Spleen (tissue), 11 donors: Measurements from ENCODE around the gene CLEC4M. TPM values are rescaled to one million over a fixed set of nuclear protein-coding genes. Genes with fewer than 3 reads are reported as not detected.

Source experiments
- DNase-seq: peaks from one replicate; pipeline ENCODE4 v3.0.0-alpha.2; 2020
- H3K27ac ChIP-seq, 8 donors: fragments of 200-600 bp; sonication (generic) in 7 of 8; 1 replicate in 4 of 8; 2 replicates in 4 of 8; pipeline versions ENCODE4 v1.5.0 to v1.8.0; 2016 to 2021; ENCODE audit warnings: inconsistent platforms in 4 of 8, mild to moderate bottlenecking in 4 of 8, moderate library complexity in 1 of 8
- H3K27me3 ChIP-seq, 7 donors: fragments of 200-600 bp; sonication (generic) in 6 of 7; replicated peaks in 1 of 7; 1 replicate in 4 of 7; 2 replicates in 3 of 7; pipeline versions ENCODE4 v1.5.0 to v1.8.0; 2016 to 2021; ENCODE audit warnings: inconsistent platforms in 3 of 7, mild to moderate bottlenecking in 1 of 7
- H3K36me3 ChIP-seq, 6 donors: fragments of 200-600 bp; sonication (generic) in 5 of 6; 1 replicate in 4 of 6; 2 replicates in 2 of 6; pipeline versions ENCODE4 v1.5.0 to v1.8.0; 2016 to 2021; ENCODE audit warnings: inconsistent platforms in 2 of 6
- H3K4me1 ChIP-seq, 6 donors: fragments of 200-600 bp; sonication (generic) in 5 of 6; 1 replicate in 3 of 6; 2 replicates in 3 of 6; pipeline versions ENCODE4 v1.5.0 to v1.8.0; 2016 to 2021; ENCODE audit warnings: inconsistent platforms in 3 of 6
- H3K4me3 ChIP-seq, 8 donors: fragments of 200-600 bp; sonication (generic) in 7 of 8; 1 replicate in 4 of 8; 2 replicates in 4 of 8; pipeline versions ENCODE4 v1.5.0 to v1.8.0; 2016 to 2021; ENCODE audit warnings: inconsistent platforms in 4 of 8, mild to moderate bottlenecking in 4 of 8, moderate library complexity in 2 of 8
- H3K9me3 ChIP-seq, 8 donors: fragments of 200-600 bp; sonication (generic) in 7 of 8; 1 replicate in 4 of 8; 2 replicates in 4 of 8; pipeline versions ENCODE4 v1.5.0 to v1.8.0; 2016 to 2021; ENCODE audit warnings: inconsistent platforms in 4 of 8
- POLR2A ChIP-seq, 3 donors: fragments of 450-650 bp; IDR thresholded peaks; one replicate each; pipeline ENCODE4 v1.5.1; 2017; ENCODE audit warnings: antibody characterized with exemption in 3 of 3, mild to moderate bottlenecking in 1 of 3
- POLR2AphosphoS5 ChIP-seq, 3 donors: sonication (generic); formaldehyde crosslinking; IDR thresholded peaks; one replicate each; pipeline ENCODE4 v1.5.1; 2017; ENCODE audit warnings: antibody characterized with exemption in 3 of 3
- WGBS, 5 donors: extraction: QIAGEN DNeasy Blood & Tissue Kit in 3 of 5; methylation state at CpG; one replicate each; pipeline versions ENCODE4 v1.1.5 to v1.1.7; 2013 to 2018; 5-methylcytosine and 5-hydroxymethylcytosine counted together
- intact Hi-C: fragments of 100-400 bp; cut with DNase I; formaldehyde crosslinking; loops from one replicate; pipeline ENCODE4 v1.15.0; 2023; ENCODE audit warnings: low total_unique reads
- polyA plus RNA-seq, 3 donors: library from polyadenylated mRNA; stranded (reverse); fragments of 200-250 nt; gene quantifications; one replicate each; pipeline ENCODE4 v1.2.1, GENCODE V29; 2013
- total RNA-seq, 7 donors: library from RNA; depleted of rRNA in 3 of 7; stranded (reverse); fragments of >200 nt in 3 of 7; fragmentation: NEBNext Ultra II Directional in 4 of 7; extraction: Animal tissue kit (Norgen Biotek cat#: 25700) in 4 of 7; gene quantifications; one replicate each; pipeline versions ENCODE4 v1.1.0 to v1.2.1, GENCODE V29; 2016 to 2021
- TF ChIP-seq, protein P1 (sequence below), 11 experiments: fragments of 200-600 bp in 7 of 11; fragments of 450-650 bp in 4 of 11; sonication (generic) in 4 of 11; IDR thresholded peaks in 8 of 11; conservative IDR thresholded peaks in 3 of 11; 1 replicate in 7 of 11; 2 replicates in 4 of 11; pipeline versions ENCODE4 v1.4.0 to v1.8.0; 2016 to 2021; ENCODE audit warnings: antibody characterized with exemption in 11 of 11, inconsistent platforms in 4 of 11, mild to moderate bottlenecking in 1 of 11
- donor health status: healthy with polysubstance abuse.
- donor health status: DM: no; HTN: no; CAD: no; lungs with moderate emphysema.
- donor health status: DM: no; HTN: no; CAD: no.
- donor health status: Bipolar disorder and iron deficiency.
- donor health status: healthy.
- donor health status: DM: no; HTN: no; CAD: no.
- donor health status: DM: yes; HTN: yes; CAD: no.

The CLEC4M gene
- total and polyA plus RNA-seq, 10 donors, result 0.12 to 3.3 (median 0.57) TPM; not detected in 6

DNA sequence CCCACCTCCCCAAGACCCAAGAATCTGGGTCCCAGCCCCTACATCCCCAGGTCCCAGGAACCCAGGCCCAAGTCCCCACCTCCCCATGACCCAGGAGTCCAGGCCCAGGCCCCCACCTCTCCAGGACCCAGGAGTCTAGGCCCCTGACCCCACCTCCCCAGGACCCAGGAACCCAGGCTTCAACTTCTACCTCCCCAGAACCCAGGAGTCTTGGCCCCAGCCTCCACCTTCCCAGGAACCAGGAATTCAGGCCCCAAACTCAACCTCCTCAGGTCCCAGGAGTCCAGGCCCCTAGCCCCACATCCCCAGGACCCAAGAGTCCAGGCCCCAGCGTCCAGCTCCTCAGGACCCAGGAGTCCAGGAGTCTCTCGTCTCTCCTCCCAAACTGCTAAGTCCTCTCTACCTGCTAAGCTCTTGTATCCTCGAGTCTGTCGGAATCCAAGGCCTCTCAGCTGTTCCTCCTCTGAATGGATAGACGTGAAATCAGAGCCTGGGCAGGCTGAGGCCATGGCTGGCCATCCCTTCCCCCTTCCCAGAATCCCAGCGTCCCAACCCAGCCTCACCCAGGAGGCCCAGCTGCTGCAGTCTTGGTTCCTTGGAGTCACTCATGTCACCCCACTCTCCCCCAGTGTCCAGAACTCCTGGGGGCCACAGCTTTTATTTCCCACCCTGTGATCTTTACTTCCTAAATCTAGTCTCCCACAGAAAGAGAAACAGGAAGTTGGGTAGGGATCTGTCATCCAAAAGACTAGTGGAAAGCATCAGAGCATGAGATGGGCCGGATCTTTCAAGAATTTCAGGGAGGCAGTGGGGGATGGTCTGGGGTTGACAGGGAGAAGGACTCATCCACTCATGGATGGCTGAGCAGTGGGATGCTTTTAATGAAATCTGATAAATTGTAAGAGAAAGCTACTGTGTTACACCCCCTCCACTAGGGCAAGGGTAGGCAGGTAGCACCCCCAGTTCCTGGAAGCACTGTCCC is 15.8 kb upstream of the CLEC4M start, which contains the start of gene CD209:
TSS of gene CD209 (minus strand) at position 632 of the 982 bp plus-strand sequence. CDS start at position 609, 23 bp downstream.
- DNase-seq, result no peak
- TF ChIP-seq POLR2A (IDR thresholded peaks at IDR 0.05) (no peak), POLR2AphosphoS5 (IDR thresholded peaks at IDR 0.05) (no peak)
- TF ChIP-seq, protein P1, sequence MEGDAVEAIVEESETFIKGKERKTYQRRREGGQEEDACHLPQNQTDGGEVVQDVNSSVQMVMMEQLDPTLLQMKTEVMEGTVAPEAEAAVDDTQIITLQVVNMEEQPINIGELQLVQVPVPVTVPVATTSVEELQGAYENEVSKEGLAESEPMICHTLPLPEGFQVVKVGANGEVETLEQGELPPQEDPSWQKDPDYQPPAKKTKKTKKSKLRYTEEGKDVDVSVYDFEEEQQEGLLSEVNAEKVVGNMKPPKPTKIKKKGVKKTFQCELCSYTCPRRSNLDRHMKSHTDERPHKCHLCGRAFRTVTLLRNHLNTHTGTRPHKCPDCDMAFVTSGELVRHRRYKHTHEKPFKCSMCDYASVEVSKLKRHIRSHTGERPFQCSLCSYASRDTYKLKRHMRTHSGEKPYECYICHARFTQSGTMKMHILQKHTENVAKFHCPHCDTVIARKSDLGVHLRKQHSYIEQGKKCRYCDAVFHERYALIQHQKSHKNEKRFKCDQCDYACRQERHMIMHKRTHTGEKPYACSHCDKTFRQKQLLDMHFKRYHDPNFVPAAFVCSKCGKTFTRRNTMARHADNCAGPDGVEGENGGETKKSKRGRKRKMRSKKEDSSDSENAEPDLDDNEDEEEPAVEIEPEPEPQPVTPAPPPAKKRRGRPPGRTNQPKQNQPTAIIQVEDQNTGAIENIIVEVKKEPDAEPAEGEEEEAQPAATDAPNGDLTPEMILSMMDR (IDR thresholded peaks at IDR 0.05 in 8 of 11, conservative IDR thresholded peaks at IDR 0.05 in 3 of 11), result no peak
- no peak within 1 kb of the TSS for H3K27ac ChIP-seq
- 58 to 76% (median 63%) methylated on average over 7 of the region's 7 CpGs for WGBS, 5 donors
- peaks cover 0 to 29% (median 0%) of the 10 kb centered on the region in 7 donors for H3K27me3 ChIP-seq
- H3K4me3 ChIP-seq, result no peak within 1 kb of the TSS
- no peaks in the 10 kb centered on the region for H3K36me3 ChIP-seq
- intact Hi-C loops, result no loop called here
- H3K9me3 ChIP-seq, result peaks cover 0 to 4% (median 0%) of the 10 kb centered on the region in 8 donors
- peaks cover 0 to 46% (median 9%) of the 10 kb centered on the region in 6 donors for H3K4me1 ChIP-seq

GRCh38 chr19:7748171-7748570 is 14.9 kb upstream of the CLEC4M start:
- Histone ChIP-seq H3K9me3 (peaks cover 0 to 4% (median 0%) of the 10 kb centered on the region in 8 donors), H3K36me3 (no peaks in the 10 kb centered on the region), H3K4me3 (no peak overlapping the region), H3K27me3 (peaks cover 0 to 29% (median 0%) of the 10 kb centered on the region in 7 donors), H3K27ac (no peak overlapping the region), H3K4me1 (peaks cover 0 to 42% (median 9%) of the 10 kb centered on the region in 6 donors)
- DNase-seq, result no peak
- TF ChIP-seq POLR2AphosphoS5 (IDR thresholded peaks at IDR 0.05), result no peak
- TF ChIP-seq POLR2A (IDR thresholded peaks at IDR 0.05), result no peak
- TF ChIP-seq, protein P1 (IDR thresholded peaks at IDR 0.05 in 8 of 11, conservative IDR thresholded peaks at IDR 0.05 in 3 of 11), result no peak
- intact Hi-C loops, result no loop called here
- WGBS, 5 donors, result 63 to 74% (median 67%) methylated on average over 2 of the region's 2 CpGs

DNA sequence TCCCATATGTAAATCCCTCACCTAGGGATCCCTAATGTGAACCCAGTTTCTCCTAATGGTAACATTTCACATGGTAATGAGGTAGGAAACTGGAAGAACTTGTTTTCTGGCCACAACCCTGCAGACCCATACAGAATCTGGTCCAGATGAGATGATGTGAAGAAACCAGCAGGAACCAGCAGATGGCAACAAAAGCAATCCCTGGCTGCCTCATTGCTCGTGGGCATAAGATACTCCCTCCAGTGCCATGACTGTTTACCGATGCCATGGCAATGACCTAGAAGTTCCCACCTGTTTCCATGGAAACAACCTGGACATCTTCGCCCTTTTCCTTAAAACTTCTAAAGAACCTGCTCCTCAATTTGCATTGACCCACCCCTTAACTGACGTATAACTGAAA is 14.3 kb upstream of the CLEC4M start:
- Histone ChIP-seq H3K27ac (no peak overlapping the region), H3K4me3 (no peak overlapping the region), H3K27me3 (peaks cover 0 to 29% (median 0%) of the 10 kb centered on the region in 7 donors), H3K4me1 (peaks cover 0 to 36% (median 9%) of the 10 kb centered on the region in 6 donors), H3K9me3 (peaks cover 0 to 4% (median 0%) of the 10 kb centered on the region in 8 donors), H3K36me3 (no peaks in the 10 kb centered on the region)
- WGBS, 5 donors, result 23 to 42% (median 29%) methylated on average over 4 of the region's 4 CpGs
- intact Hi-C loops, result no loop called here
- no peak for DNase-seq
- TF ChIP-seq POLR2AphosphoS5 (IDR thresholded peaks at IDR 0.05) (no peak), POLR2A (IDR thresholded peaks at IDR 0.05) (no peak)
- TF ChIP-seq, protein P1 (IDR thresholded peaks at IDR 0.05 in 8 of 11, conservative IDR thresholded peaks at IDR 0.05 in 3 of 11), result no peak
